SK-N-MC (cell line): ENCODE results near the gene CACNB2.
"Not testable (repeated sequence)": the region's sequence is repeated elsewhere in the genome, so short reads cannot be mapped to it uniquely, and the experiment has no call there.

Experiments used
- DNase-seq: peaks from one replicate; pipeline ENCODE4 v3.0.0-alpha.2; 2011; ENCODE audit warnings: low read depth, low spot score
- H3K27ac ChIP-seq: fragments of 200-600 bp; sonication (generic); 2 replicates; pipeline ENCODE4 v1.5.1; 2016; ENCODE audit warnings: mixed run types
- H3K36me3 ChIP-seq: fragments of 200-600 bp; sonication (generic); 2 replicates; pipeline ENCODE4 v1.6.1; 2017; ENCODE audit warnings: antibody characterized with exemption, low read length, mixed read lengths; ENCODE audit not compliant: insufficient read depth
- H3K4me3 ChIP-seq: fragments of 200-600 bp; sonication (generic); 2 replicates; pipeline ENCODE4 v1.5.1; 2016
- H3K9ac ChIP-seq: fragments of 200-600 bp; sonication (generic); 2 replicates; pipeline ENCODE4 v1.8.0; 2017; ENCODE audit warnings: mixed run types, mixed read lengths; ENCODE audit not compliant: insufficient read length
- H3K9me3 ChIP-seq: fragments of 200-600 bp; sonication (generic); 2 replicates; pipeline ENCODE4 v1.6.1; 2017; ENCODE audit warnings: low read depth, mild to moderate bottlenecking, antibody characterized with exemption, low read length, moderate library complexity, mixed read lengths
- EZH2 ChIP-seq: fragments of 200-600 bp; sonication (generic); IDR thresholded peaks from one replicate; pipeline ENCODE4 v1.6.1; 2017; ENCODE audit warnings: antibody characterized with exemption
- FOXP2 ChIP-seq: optimal IDR thresholded peaks from 2 replicates; pipeline ENCODE3; 2011; ENCODE audit warnings: mild to moderate bottlenecking, moderate library complexity; ENCODE audit not compliant: insufficient read depth; ENCODE audit errors: extremely low read length, control extremely low read depth
- POLR2AphosphoS5 ChIP-seq: IDR thresholded peaks from 2 replicates; pipeline ENCODE4 v1.6.1; 2012; ENCODE audit warnings: mild to moderate bottlenecking, low read depth, low read length, borderline replicate concordance

CACNB2 gene

DNA sequence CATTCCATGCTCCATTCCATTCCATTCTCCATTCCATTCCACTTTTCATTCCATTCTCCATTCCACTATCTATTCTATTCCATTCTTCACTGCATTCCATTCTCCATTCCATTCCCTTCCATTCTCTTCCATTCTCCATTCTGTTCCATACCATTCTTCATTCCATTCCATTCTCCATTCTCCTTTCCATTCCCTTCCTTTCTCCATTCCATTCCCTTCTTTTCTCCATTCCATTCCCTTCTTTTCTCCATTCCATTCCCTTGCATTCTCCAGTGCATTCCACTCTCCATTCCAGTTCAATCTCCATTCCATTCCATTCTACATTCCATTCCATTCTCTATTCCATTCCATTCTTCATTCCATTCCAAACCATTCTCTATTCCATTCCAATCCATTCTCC is 430.9 kb downstream of the CACNB2 start:
- no peaks in the 10 kb centered on the region for H3K36me3 ChIP-seq
- TF ChIP-seq POLR2AphosphoS5 (no peak), EZH2 (no peak), FOXP2 (no peak)
- H3K9me3 ChIP-seq: no peaks in the 10 kb centered on the region
- no peak overlapping the region for H3K9ac ChIP-seq
- H3K27ac ChIP-seq: no peak overlapping the region
- no peak for DNase-seq
- H3K4me3 ChIP-seq: no peak overlapping the region

DNA sequence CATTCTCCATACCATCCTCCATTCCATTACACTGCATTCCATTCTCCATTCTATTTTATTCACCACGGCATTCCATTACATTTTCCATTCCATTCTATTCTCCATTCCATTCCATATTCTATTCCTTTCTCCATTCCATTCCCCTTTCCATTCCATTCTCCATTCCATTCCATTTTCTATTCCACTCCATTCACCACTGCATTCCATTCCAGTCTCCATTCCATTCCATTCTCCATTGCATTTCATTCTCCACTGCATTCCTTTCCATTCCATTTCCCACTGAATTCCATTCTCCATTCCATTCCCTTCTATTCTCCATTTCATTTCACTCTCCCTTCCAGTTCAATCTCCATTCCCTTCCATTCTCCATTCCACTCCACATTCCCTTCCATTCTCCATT is 431.6 kb downstream of the CACNB2 start:
- no peaks in the 10 kb centered on the region for H3K9me3 ChIP-seq
- TF ChIP-seq POLR2AphosphoS5 (no peak), EZH2 (no peak), FOXP2 (no peak)
- H3K36me3 ChIP-seq: no peaks in the 10 kb centered on the region
- no peak overlapping the region for H3K27ac ChIP-seq
- DNase-seq: no peak
- H3K4me3 ChIP-seq: no peak overlapping the region
- H3K9ac ChIP-seq: no peak overlapping the region

DNA sequence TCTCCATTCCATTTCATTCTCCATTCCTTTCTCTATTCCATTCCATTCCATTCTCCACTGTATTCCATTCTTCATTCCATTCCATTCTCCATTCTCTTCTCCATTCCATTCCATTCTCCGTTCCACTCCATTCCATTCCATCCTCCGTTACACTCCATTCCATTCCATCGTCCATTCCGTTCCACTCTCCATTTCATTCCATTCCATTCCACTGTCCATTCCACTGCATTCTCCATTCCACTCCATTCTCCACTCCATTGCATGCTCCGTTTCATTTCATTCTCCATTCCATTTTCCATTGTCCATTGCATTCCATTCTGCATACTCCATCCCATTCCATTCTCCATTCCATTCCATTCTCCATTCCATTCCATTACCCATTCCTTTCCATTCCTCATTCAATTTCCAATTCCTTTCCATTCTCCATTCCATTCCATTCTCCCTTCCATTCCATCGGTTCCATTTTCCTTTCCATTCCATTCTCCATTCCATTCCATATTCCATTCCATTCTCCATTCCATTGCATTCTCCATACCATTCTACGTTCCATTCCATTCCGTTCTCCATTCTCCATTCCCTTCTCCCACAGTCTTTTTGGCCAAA is 432.8 kb downstream of the CACNB2 start:
- Histone ChIP-seq H3K4me3 (no peak overlapping the region), H3K9me3 (no peaks in the 10 kb centered on the region), H3K36me3 (no peaks in the 10 kb centered on the region), H3K27ac (no peak overlapping the region), H3K9ac (no peak overlapping the region)
- no peak for DNase-seq
- TF ChIP-seq POLR2AphosphoS5 (no peak), EZH2 (no peak), FOXP2 (no peak)

DNA sequence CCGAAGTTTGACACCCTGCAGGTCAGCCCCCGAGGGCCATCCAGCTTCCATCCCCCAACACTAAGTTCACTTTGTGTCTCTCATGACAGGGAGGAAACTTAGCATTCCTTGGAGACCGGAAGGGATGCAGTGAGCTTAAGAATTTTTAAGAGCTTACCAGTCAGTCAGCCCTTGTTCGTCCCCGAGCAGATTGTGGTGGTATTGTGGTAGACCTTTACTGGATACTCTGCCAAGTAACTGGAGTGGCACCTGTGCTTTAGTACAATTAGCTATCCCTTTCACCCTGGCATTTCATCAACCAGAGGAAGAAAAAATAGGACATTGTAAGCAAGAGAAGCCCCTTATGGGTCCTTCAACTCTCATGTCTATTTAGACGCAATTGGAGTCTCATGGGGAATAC is 436.4 kb downstream of the CACNB2 start:
- Histone ChIP-seq H3K4me3 (no peak overlapping the region), H3K36me3 (peaks cover 3% of the 10 kb centered on the region; the same call in 1 of the 2 replicates), H3K27ac (no peak overlapping the region), H3K9ac (no peak overlapping the region), H3K9me3 (no peaks in the 10 kb centered on the region)
- TF ChIP-seq POLR2AphosphoS5 (no peak), EZH2 (no peak), FOXP2 (no peak)
- DNase-seq: no peak

DNA sequence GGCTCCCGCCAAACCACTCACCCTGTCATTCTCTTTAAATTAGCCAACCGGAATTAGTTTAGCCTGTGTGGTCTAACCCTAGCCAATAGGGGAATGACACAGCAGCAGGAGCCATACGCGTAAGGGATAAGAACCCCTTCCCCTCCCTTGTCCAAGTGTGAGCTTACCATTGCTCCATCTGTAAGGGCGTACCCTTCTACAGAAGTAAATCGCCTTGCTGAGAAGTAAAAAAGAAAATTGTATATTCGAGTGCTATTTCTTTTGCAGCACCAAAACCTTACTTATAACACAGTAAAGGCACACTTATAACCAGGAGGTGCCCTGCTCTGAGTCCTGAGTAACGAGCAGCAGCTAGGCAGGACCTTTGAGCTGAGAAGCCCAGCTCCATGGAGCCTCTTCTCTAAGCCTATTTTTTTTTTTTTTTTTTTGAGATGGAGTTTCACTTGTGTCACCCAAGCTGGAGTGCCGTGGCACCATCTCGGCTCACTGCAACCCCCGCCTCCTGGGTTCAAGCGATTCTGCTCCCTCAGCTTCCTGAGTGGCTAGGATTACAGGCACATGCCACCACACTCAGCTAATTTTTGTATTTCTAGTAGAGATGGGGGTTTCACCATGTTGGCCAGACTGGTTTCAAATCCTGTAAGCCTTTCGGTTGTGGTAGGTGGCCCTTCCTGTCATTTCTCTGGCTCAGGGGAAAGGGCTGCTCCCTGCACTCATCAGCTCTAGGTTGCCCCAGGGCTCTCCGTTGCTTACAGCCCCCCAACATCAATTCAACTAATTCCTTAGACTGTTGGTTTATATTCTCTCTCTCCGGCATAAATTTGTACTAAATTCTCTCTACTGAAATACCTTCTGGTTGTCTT is 437.8 kb downstream of the CACNB2 start:
- DNase-seq: no peak
- no peak for TF ChIP-seq FOXP2
- TF ChIP-seq EZH2: no peak
- TF ChIP-seq POLR2AphosphoS5: no peak
- Histone ChIP-seq H3K36me3 (peaks cover 3% of the 10 kb centered on the region; the same call in 1 of the 2 replicates), H3K9ac (no peak overlapping the region), H3K4me3 (no peak overlapping the region), H3K27ac (no peak overlapping the region), H3K9me3 (no peaks in the 10 kb centered on the region)

DNA sequence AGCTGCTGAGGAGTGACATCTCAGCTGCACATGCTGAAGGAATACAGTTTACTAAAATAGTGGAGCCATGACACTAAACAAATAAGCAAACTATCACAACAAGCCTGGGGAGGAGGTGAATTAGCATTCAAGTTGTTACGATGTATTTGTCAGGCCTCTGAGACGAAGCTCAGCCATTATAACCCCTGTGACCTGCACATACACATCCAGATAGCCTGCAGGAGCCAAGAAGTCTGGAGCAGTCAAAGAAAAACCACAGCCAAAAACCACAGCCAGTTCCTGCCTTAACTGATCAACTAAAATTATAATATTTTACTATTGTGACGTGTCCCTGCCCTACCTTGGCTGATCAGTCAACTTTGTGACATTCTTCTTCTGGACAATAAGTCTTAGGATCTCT is 442.6 kb downstream of the CACNB2 start:
- peaks cover 3% of the 10 kb centered on the region; the same call in 1 of the 2 replicates for H3K36me3 ChIP-seq
- H3K9me3 ChIP-seq: no peaks in the 10 kb centered on the region
- no peak overlapping the region for H3K27ac ChIP-seq
- no peak for DNase-seq
- no peak overlapping the region for H3K4me3 ChIP-seq
- no peak for TF ChIP-seq POLR2AphosphoS5
- TF ChIP-seq FOXP2: no peak
- no peak for TF ChIP-seq EZH2
- no peak overlapping the region for H3K9ac ChIP-seq

DNA sequence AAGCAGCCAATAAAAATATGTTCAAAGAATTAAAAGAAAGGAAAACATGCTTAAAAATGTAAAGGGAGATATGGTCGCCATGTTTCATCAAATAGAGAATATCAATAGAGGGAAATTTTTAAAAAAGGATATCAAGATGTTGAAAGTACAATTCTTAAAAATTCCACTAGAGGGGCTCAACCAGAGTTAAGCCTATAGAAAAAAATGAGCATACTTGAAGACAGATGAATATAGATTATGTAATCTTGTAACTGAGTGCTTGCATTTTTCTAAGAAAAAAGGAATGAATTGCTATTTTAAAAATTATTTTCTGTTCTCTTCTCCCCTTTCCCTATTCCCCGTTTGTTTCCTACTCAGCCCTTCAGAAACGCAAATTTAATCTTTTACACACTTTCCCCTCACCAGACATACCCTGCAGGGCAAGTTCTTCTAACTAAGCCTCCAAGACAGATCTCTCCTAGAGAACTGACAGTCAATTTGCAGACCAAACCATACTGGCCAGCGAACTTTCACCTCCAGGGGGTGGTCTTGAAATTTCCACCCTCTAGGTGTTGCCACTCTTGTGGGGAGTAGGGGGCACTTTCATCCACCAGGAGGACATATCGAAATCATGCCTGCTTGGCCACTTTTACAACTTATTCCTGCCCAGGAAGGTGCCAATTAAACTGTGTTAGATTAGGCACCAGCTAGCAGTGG is 443.5 kb downstream of the CACNB2 start:
- TF ChIP-seq POLR2AphosphoS5 (no peak), EZH2 (no peak), FOXP2 (no peak)
- H3K4me3 ChIP-seq: no peak overlapping the region
- H3K9me3 ChIP-seq: no peaks in the 10 kb centered on the region
- no peak overlapping the region for H3K9ac ChIP-seq
- H3K36me3 ChIP-seq: no peaks in the 10 kb centered on the region; the same call in 1 of the 2 replicates
- H3K27ac ChIP-seq: no peak overlapping the region
- DNase-seq: no peak

DNA sequence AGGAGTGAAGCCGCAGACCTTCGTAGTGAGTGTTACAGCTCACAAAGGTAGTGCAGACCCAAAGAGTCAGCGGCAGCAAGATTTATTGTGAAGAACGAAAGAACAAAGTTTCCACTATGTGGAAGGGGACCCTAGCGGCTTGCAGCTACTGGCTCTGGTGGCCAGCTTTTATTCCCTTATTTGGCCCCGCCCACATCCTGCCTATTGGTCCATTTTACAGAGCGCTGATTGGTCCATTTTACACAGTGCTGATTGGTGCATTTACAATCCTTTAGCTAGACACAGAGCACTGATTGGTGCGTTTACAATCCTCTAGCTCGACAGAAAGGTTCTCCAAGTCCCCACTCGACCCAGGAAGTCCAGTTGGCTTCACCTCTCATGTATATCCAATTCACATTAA is 446.4 kb downstream of the CACNB2 start:
- H3K27ac ChIP-seq, H3K9me3 ChIP-seq, H3K9ac ChIP-seq, H3K4me3 ChIP-seq, H3K36me3 ChIP-seq, DNase-seq: not testable (repeated sequence)

DNA sequence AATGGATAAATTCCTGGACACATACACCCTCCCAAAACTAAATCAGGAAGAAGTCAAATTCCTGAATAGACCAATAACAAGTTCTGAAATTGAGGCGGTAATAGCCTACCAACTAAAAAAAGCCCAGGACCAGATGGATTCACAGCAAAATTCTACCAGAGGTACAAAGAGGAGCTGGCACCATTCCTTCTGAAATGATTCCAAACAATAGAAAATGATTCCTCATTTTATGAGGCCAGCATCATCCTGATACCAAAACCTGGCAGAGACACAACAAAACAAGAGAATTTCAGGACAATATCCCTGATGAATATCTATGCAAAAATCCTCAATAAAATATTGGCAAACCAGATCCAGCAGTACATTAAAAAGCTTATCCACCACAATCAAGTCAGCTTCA is 450.9 kb downstream of the CACNB2 start:
- not testable (repeated sequence) for H3K36me3 ChIP-seq, H3K9ac ChIP-seq, H3K4me3 ChIP-seq, H3K9me3 ChIP-seq, H3K27ac ChIP-seq, DNase-seq
